ENCODE measurements around the gene FUBP3.

Gene FUBP3

DNA sequence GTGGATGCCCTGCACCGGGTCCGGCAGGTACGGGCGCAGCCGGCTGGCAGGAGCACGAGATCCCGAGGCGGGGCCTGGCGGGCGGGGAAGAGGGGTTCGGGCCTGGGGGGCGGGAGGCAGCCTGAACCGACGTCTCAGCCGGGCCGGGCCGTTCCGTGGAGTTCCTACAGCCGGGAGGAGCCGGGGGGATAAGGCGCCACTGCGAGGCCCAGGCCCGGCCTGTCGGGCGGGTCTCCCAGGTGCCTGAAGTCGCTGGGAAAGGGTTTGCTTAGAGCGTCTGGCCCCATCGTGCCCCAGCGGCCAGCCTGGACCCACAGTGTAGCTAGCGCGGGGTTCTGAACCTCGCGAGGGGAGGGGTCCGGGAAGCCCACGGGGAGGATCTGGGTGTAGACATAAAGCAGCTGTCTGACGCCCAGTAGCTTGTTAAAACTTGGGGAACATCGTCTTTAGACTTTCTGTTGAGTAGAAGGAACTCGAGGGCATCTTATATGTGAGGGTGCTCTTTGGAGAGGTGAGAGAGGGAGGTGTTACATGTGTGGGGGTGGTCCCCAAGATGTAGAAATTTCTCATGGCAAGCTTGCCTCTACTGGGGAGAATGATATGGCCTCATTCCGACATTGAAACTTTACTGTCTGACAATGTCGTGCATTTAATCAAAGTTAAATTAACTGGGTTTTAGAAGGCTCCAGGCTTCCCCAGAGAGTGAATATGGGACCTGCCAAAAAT lies 524 bp downstream of the FUBP3 start:
- Histone ChIP-seq H3K4me2 (ENCODE audit: low read depth, low read length, poor library complexity, severe bottlenecking) (peak overlapping the region; percentile 69), H3K9ac (ENCODE audit: low read length) (peak overlapping the region; percentile 92), H3K27ac (ENCODE audit: low read depth, low read length) (peak overlapping the region; percentile 20; the same call in 1 of the 2 replicates), H3K79me2 (ENCODE audit: insufficient read depth, low read length) (peaks cover 42% of the 10 kb centered on the region), H3K4me3 (ENCODE audit: insufficient read depth, low read length, poor library complexity, severe bottlenecking) (peak overlapping the region; percentile 78), H4K20me1 (ENCODE audit: low read depth, low read length) (no peaks in the 10 kb centered on the region; the same call in 1 of the 2 replicates), H3K36me3 (ENCODE audit: low read length) (no peaks in the 10 kb centered on the region), H2AFZ (ENCODE audit: low read depth, low read length, severe bottlenecking) (peak overlapping the region; percentile 76), H3K9me2 (replicated peaks; ENCODE audit: insufficient read depth, low read length) (no peaks in the 10 kb centered on the region), H3K9me3 (ENCODE audit: insufficient read depth, low read length) (no peaks in the 10 kb centered on the region), H3K27me3 (ENCODE audit: low read length) (no peaks in the 10 kb centered on the region), H3F3A (ENCODE audit: insufficient read depth) (no peaks in the 10 kb centered on the region)
- TF ChIP-seq CTCF (IDR thresholded peaks at IDR 0.05; ENCODE audit: insufficient read depth, low read length, poor library complexity, severe bottlenecking) (no peak), EZH2phosphoT487 (conservative IDR thresholded peaks at IDR 0.05; ENCODE audit: low read length) (no peak)

DNA sequence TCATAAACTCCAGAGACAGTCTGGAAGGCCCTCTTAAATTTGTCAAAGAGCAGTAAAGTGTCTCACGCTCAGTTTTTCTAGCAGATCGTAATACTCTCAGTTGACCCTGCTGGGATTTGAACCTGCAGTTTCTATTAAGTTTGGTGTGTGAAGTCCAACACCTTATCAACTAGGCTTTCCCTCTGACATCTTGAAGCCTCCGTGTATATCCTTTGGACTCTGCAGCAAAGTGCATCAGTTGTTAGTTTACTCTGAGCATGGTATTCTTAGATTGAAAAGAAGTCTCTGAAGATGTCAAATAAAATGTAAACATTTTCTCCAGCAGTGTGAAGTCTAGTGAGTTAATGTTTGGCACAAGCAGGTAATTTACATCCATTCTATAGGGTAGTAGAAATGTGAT lies 2.4 kb downstream of the FUBP3 start:
- Histone ChIP-seq H3K9ac (ENCODE audit: low read length) (no peak overlapping the region), H2AFZ (ENCODE audit: low read depth, low read length, severe bottlenecking) (no peak overlapping the region), H3K36me3 (ENCODE audit: low read length) (no peaks in the 10 kb centered on the region), H3K9me2 (replicated peaks; ENCODE audit: insufficient read depth, low read length) (no peaks in the 10 kb centered on the region), H4K20me1 (ENCODE audit: low read depth, low read length) (no peaks in the 10 kb centered on the region; the same call in 1 of the 2 replicates), H3K79me2 (ENCODE audit: insufficient read depth, low read length) (peaks cover 54% of the 10 kb centered on the region), H3F3A (ENCODE audit: insufficient read depth) (no peaks in the 10 kb centered on the region), H3K4me3 (ENCODE audit: insufficient read depth, low read length, poor library complexity, severe bottlenecking) (no peak overlapping the region), H3K27ac (ENCODE audit: low read depth, low read length) (no peak overlapping the region), H3K27me3 (ENCODE audit: low read length) (no peaks in the 10 kb centered on the region), H3K9me3 (ENCODE audit: insufficient read depth, low read length) (no peaks in the 10 kb centered on the region), H3K4me2 (ENCODE audit: low read depth, low read length, poor library complexity, severe bottlenecking) (no peak overlapping the region)
- TF ChIP-seq EZH2phosphoT487 (conservative IDR thresholded peaks at IDR 0.05; ENCODE audit: low read length), result no peak
- no peak for TF ChIP-seq CTCF (IDR thresholded peaks at IDR 0.05; ENCODE audit: insufficient read depth, low read length, poor library complexity, severe bottlenecking)

DNA sequence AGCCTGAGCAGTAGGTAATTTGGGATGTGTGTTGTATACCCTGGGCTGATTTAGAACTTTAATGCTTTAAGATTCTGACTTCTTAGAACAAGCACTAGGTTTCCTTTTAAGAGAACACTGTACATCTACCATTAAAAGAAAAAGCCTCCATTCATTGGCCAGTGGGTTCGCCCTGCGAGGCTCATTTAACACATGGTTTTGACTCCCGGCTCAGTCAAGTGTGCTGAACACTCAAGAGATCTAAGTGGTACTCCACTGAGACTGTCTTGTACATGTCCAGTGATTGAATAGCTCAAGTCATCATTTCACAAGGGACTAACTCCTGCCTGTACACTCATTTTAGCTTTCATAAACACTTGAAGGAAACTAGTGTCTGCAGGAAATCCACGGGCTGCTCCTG lies 3.9 kb downstream of the FUBP3 start:
- Histone ChIP-seq H3F3A (ENCODE audit: insufficient read depth) (no peaks in the 10 kb centered on the region), H3K27me3 (ENCODE audit: low read length) (no peaks in the 10 kb centered on the region), H3K9ac (ENCODE audit: low read length) (no peak overlapping the region), H3K9me3 (ENCODE audit: insufficient read depth, low read length) (no peaks in the 10 kb centered on the region), H3K79me2 (ENCODE audit: insufficient read depth, low read length) (peaks cover 66% of the 10 kb centered on the region), H3K4me2 (ENCODE audit: low read depth, low read length, poor library complexity, severe bottlenecking) (no peak overlapping the region), H3K9me2 (replicated peaks; ENCODE audit: insufficient read depth, low read length) (no peaks in the 10 kb centered on the region), H2AFZ (ENCODE audit: low read depth, low read length, severe bottlenecking) (no peak overlapping the region), H3K4me3 (ENCODE audit: insufficient read depth, low read length, poor library complexity, severe bottlenecking) (no peak overlapping the region), H3K27ac (ENCODE audit: low read depth, low read length) (no peak overlapping the region), H4K20me1 (ENCODE audit: low read depth, low read length) (no peaks in the 10 kb centered on the region; the same call in 1 of the 2 replicates), H3K36me3 (ENCODE audit: low read length) (no peaks in the 10 kb centered on the region)
- TF ChIP-seq CTCF (IDR thresholded peaks at IDR 0.05; ENCODE audit: insufficient read depth, low read length, poor library complexity, severe bottlenecking) (no peak), EZH2phosphoT487 (conservative IDR thresholded peaks at IDR 0.05; ENCODE audit: low read length) (no peak)

Data from SU-DHL-6 (cell line).